IMR-90 (cell line): Measurements from ENCODE around the gene SLC35F6.

Experiments
- BHLHE40 ChIP-seq: fragments of 150-350 bp; IDR thresholded peaks from 2 replicates; pipeline ENCODE4 v1.6.1; 2016; ENCODE audit warnings: mild to moderate bottlenecking, low read depth, low read length
- FOS ChIP-seq: fragments of 150-350 bp; IDR thresholded peaks from 2 replicates; pipeline ENCODE4 v1.6.1; 2016; ENCODE audit warnings: low read depth, low read length
- MAFK ChIP-seq: IDR thresholded peaks from 2 replicates; pipeline ENCODE4 v1.6.1; 2012; ENCODE audit warnings: low read depth, low read length, improper control_type of control experiment
- MXI1 ChIP-seq: IDR thresholded peaks from 2 replicates; pipeline ENCODE4 v1.6.1; 2012; ENCODE audit warnings: low read depth, mild to moderate bottlenecking, low read length, moderate library complexity, borderline replicate concordance
- POLR2A ChIP-seq: IDR thresholded peaks from 2 replicates; pipeline ENCODE4 v1.6.1; 2012; ENCODE audit warnings: mild to moderate bottlenecking, low read depth, low read length
- RFX5 ChIP-seq: IDR thresholded peaks from 2 replicates; pipeline ENCODE4 v1.8.0; 2012; ENCODE audit warnings: low read depth, mild to moderate bottlenecking, low read length, moderate library complexity
- SMC3 ChIP-seq: fragments of 150-350 bp; IDR thresholded peaks from 2 replicates; pipeline ENCODE4 v1.6.1; 2016; ENCODE audit warnings: low read depth, mild to moderate bottlenecking, antibody characterized with exemption, low read length, moderate library complexity
- TF ChIP-seq, protein P1 (sequence below): conservative IDR thresholded peaks from 2 replicates; pipeline ENCODE4 v1.5.1; 2012; ENCODE audit warnings: mild to moderate bottlenecking, low read depth, low read length, improper control_type of control experiment
- TF ChIP-seq, protein P2 (sequence below): fragments of 150-350 bp; IDR thresholded peaks from 2 replicates; pipeline ENCODE4 v1.6.1; 2017; ENCODE audit warnings: mild to moderate bottlenecking, antibody characterized with exemption, low read length, low read depth

DNA sequence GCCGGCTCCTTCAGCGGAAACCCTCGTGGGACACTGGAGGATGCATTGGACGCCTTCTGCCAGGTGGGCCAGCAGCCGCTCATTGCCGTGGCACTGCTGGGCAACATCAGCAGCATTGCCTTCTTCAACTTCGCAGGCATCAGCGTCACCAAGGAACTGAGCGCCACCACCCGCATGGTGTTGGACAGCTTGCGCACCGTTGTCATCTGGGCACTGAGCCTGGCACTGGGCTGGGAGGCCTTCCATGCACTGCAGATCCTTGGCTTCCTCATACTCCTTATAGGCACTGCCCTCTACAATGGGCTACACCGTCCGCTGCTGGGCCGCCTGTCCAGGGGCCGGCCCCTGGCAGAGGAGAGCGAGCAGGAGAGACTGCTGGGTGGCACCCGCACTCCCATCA, 14.0 kb downstream of the SLC35F6 start:
- no peak for TF ChIP-seq MAFK
- TF ChIP-seq, protein P1, sequence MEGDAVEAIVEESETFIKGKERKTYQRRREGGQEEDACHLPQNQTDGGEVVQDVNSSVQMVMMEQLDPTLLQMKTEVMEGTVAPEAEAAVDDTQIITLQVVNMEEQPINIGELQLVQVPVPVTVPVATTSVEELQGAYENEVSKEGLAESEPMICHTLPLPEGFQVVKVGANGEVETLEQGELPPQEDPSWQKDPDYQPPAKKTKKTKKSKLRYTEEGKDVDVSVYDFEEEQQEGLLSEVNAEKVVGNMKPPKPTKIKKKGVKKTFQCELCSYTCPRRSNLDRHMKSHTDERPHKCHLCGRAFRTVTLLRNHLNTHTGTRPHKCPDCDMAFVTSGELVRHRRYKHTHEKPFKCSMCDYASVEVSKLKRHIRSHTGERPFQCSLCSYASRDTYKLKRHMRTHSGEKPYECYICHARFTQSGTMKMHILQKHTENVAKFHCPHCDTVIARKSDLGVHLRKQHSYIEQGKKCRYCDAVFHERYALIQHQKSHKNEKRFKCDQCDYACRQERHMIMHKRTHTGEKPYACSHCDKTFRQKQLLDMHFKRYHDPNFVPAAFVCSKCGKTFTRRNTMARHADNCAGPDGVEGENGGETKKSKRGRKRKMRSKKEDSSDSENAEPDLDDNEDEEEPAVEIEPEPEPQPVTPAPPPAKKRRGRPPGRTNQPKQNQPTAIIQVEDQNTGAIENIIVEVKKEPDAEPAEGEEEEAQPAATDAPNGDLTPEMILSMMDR = no peak
- no peak for TF ChIP-seq MXI1
- no peak for TF ChIP-seq RFX5
- TF ChIP-seq, protein P2, sequence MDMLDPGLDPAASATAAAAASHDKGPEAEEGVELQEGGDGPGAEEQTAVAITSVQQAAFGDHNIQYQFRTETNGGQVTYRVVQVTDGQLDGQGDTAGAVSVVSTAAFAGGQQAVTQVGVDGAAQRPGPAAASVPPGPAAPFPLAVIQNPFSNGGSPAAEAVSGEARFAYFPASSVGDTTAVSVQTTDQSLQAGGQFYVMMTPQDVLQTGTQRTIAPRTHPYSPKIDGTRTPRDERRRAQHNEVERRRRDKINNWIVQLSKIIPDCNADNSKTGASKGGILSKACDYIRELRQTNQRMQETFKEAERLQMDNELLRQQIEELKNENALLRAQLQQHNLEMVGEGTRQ = no peak
- no peak for TF ChIP-seq FOS
- no peak for TF ChIP-seq POLR2A
- TF ChIP-seq SMC3 = no peak
- TF ChIP-seq BHLHE40 = no peak
